Thyroid gland (tissue), 4 donors: ENCODE data around the gene PPARG.

Source experiments
- CTCF ChIP-seq, 6 experiments: fragments of 200-600 bp in 3 of 6; fragments of 450-650 bp in 3 of 6; sonication (generic) in 3 of 6; IDR thresholded peaks; one replicate each; pipeline ENCODE4 v1.5.1; 2016 to 2019; ENCODE audit warnings: antibody characterized with exemption in 6 of 6, mild to moderate bottlenecking in 2 of 6, inconsistent platforms in 1 of 6, moderate library complexity in 1 of 6
- POLR2A ChIP-seq, 2 donors: fragments of 450-650 bp; IDR thresholded peaks; one replicate each; pipeline ENCODE4 v1.6.1; 2017; ENCODE audit warnings: antibody characterized with exemption in 2 of 2, mild to moderate bottlenecking in 2 of 2, moderate library complexity in 1 of 2

GRCh38 chr3:12247411-12247810 is 41.5 kb upstream of the PPARG start:
- TF ChIP-seq CTCF (IDR thresholded peaks at IDR 0.05) (no peak), POLR2A (IDR thresholded peaks at IDR 0.05) (no peak)
